Panc1 (cell line): Measurements from ENCODE around the gene NDUFA13.

Experiments
- CTCF ChIP-seq: fragments of 450-650 bp; IDR thresholded peaks from 2 replicates; pipeline ENCODE4 v1.5.1; 2017; ENCODE audit warnings: mild to moderate bottlenecking
- POLR2AphosphoS5 ChIP-seq: IDR thresholded peaks from 2 replicates; pipeline ENCODE4 v1.6.1; 2012; ENCODE audit warnings: mild to moderate bottlenecking, low read depth, low read length, moderate library complexity
- REST ChIP-seq, 2 experiments: IDR thresholded peaks; 2 replicates each; pipeline ENCODE4 v1.6.1; 2011 to 2012; ENCODE audit warnings: low read depth in 2 of 2, control low read depth in 1 of 2, low read length in 1 of 2, mild to moderate bottlenecking in 1 of 2, moderate library complexity in 1 of 2; ENCODE audit not compliant: insufficient read depth in 1 of 2
- SIN3A ChIP-seq: IDR thresholded peaks from 2 replicates; pipeline ENCODE4 v1.6.1; 2012; ENCODE audit warnings: low read depth, mild to moderate bottlenecking, low read length, moderate library complexity, borderline replicate concordance; ENCODE audit not compliant: insufficient read depth
- TCF7L2 ChIP-seq: IDR thresholded peaks from 2 replicates; pipeline ENCODE4 v1.6.1; 2011; ENCODE audit warnings: mild to moderate bottlenecking, low read depth, low read length, inconsistent platforms

GRCh38 chr19:19547674-19548336 is 31.8 kb downstream of the NDUFA13 start:
- no peak for TF ChIP-seq POLR2AphosphoS5
- no peak for TF ChIP-seq SIN3A
- no peak for TF ChIP-seq CTCF
- TF ChIP-seq TCF7L2, result no peak
- TF ChIP-seq REST (IDR thresholded peaks at IDR 0.05; ENCODE audit: insufficient read depth in 1 of 2, low read depth in 2 of 2, low read length in 1 of 2), result no peak
